Ovary (tissue), 3 donors: ENCODE data around the gene PCGF2.

Experiments
- CTCF ChIP-seq, 3 donors: fragments of 450-650 bp in 2 of 3; fragments of 200-600 bp in 1 of 3; IDR thresholded peaks; one replicate each; pipeline versions ENCODE4 v1.5.1 to v1.8.0; 2016 to 2022; ENCODE audit warnings: antibody characterized with exemption in 3 of 3, mild to moderate bottlenecking in 1 of 3
- EP300 ChIP-seq: sonication (generic); formaldehyde crosslinking; IDR thresholded peaks from one replicate; pipeline ENCODE4 v1.6.1; 2017; ENCODE audit warnings: antibody characterized with exemption
- POLR2A ChIP-seq: fragments of 450-650 bp; IDR thresholded peaks from one replicate; pipeline ENCODE4 v1.6.1; 2017; ENCODE audit warnings: antibody characterized with exemption, mild to moderate bottlenecking, moderate library complexity
- donor health status: DM: no; HTN: no; CAD: no.

GRCh38 chr17:38745545-38745944 lies 2.6 kb downstream of the PCGF2 start:
- TF ChIP-seq EP300 (no peak), CTCF (IDR thresholded peaks at IDR 0.05) (no peak), POLR2A (no peak)
